ENCODE measurements around the gene AP4S1. TPM values are rescaled to one million over a fixed set of nuclear protein-coding genes. Genes with fewer than 3 reads are reported as not detected.

Gene AP4S1
- total RNA-seq, 1 donor: 5.6 TPM

- no peak for DNase-seq (ENCODE audit: low read depth)
- no peak for TF ChIP-seq CTCF (IDR thresholded peaks at IDR 0.05; ENCODE audit: insufficient read depth, low read depth, low read length)
- H3K4me3 ChIP-seq (ENCODE audit: low read depth, low read length): no peak overlapping the region
These were observed 103.4 kb downstream of the AP4S1 start for GRCh38 chr14:31128601-31129526.

- no peak for DNase-seq (ENCODE audit: low read depth)
- no peak for TF ChIP-seq CTCF (IDR thresholded peaks at IDR 0.05; ENCODE audit: insufficient read depth, low read depth, low read length)
- H3K4me3 ChIP-seq (ENCODE audit: low read depth, low read length): no peak overlapping the region
These were observed 107.7 kb downstream of the AP4S1 start for GRCh38 chr14:31133133-31133532.

- no peak overlapping the region for H3K4me3 ChIP-seq (ENCODE audit: low read depth, low read length)
- TF ChIP-seq CTCF (IDR thresholded peaks at IDR 0.05; ENCODE audit: insufficient read depth, low read depth, low read length): no peak
- no peak for DNase-seq (ENCODE audit: low read depth)
These were observed 111.9 kb downstream of the AP4S1 start for GRCh38 chr14:31137214-31137889.

GRCh38 chr14:31138301-31138700 lies 112.9 kb downstream of the AP4S1 start:
- no peak overlapping the region for H3K4me3 ChIP-seq (ENCODE audit: low read depth, low read length)
- peak; percentile 44 for DNase-seq (ENCODE audit: low read depth)
- TF ChIP-seq CTCF (IDR thresholded peaks at IDR 0.05; ENCODE audit: insufficient read depth, low read depth, low read length): no peak

- no peak for DNase-seq (ENCODE audit: low read depth)
- no peak overlapping the region for H3K4me3 ChIP-seq (ENCODE audit: low read depth, low read length)
- no peak for TF ChIP-seq CTCF (IDR thresholded peaks at IDR 0.05; ENCODE audit: insufficient read depth, low read depth, low read length)
These were observed 113.9 kb downstream of the AP4S1 start for GRCh38 chr14:31139301-31139847.

- TF ChIP-seq CTCF (IDR thresholded peaks at IDR 0.05; ENCODE audit: insufficient read depth, low read depth, low read length): no peak
- H3K4me3 ChIP-seq (ENCODE audit: low read depth, low read length): no peak overlapping the region
- DNase-seq (ENCODE audit: low read depth): no peak
These were observed 117.1 kb downstream of the AP4S1 start for GRCh38 chr14:31142455-31143087.
